Measurements from ENCODE around the gene MAOA. TPM values are rescaled to one million over a fixed set of nuclear protein-coding genes. Genes with fewer than 3 reads are reported as not detected.

MAOA gene
- total and polyA plus RNA-seq, 2 of the 13 experiments (the other 11 are each of a cell fraction or from before 2014, with no cell fraction given): 13.4 to 14.7 TPM

DNA sequence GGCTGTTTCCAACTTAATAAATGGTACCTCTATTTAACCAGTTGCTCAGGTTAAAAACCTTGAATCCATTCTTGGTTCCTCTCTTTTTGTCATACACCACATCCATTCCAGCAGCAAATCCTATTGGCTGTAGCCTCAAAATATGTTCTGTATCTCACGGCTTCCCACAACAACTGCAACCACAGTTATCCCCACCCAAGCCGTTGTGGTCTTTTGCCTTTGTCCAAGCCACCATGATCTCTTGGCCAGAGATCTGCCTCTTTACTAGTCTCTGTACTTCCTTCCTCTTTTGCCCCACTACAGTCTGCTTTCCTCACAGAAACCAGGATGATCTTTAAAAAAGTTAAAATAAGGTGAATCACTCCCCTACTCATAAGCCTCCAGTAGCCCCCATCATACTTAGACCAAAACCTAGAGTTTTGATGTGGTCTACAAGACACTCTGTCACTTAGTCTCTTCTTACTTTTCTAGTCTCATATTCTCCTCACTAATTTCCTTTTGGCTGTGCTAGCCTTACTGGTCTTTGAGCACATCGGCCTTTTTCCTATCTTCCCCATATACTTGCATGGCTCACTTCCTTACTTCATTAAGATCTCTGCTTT, 10.3 kb downstream of the MAOA start:
- H3K4me2 ChIP-seq (ENCODE audit: low read depth, low read length): no peak overlapping the region
- H3K27me3 ChIP-seq (ENCODE audit: control insufficient read depth in 1 of 2, insufficient read depth in 2 of 2, low read length in 2 of 2): no peaks in the 10 kb centered on the region
- WGBS (ENCODE audit: low lambda C conversion rate): 93% methylated on average over 3 of the region's 3 CpGs
- H3K27ac ChIP-seq (ENCODE audit: extremely low read length, insufficient read depth, low read length): no peak overlapping the region
- intact Hi-C loops (cut with micrococcal nuclease; ENCODE audit: unreplicated experiment) (no loop called here), in situ Hi-C loops (cut with HindIII; ENCODE audit: extremely low pct_ligation_motif_present, low pct_unique_long_range_greater_than_20kb) (no loop called here)
- H3K9ac ChIP-seq (ENCODE audit: insufficient read depth, low read depth, low read length): no peak overlapping the region
- no peaks in the 10 kb centered on the region for H3K9me3 ChIP-seq (ENCODE audit: low read length)
- H2AFZ ChIP-seq (ENCODE audit: low read length): no peak overlapping the region
- ChIA-PET CTCF (ENCODE audit: low intra/inter-chr PET ratio, low total read pairs) (no interaction called here), POLR2A (no interaction called here)
- ATAC-seq (no peak), DNase-seq (ENCODE audit: low spot score) (no peak), FAIRE-seq (no peak)
- no peaks in the 10 kb centered on the region for H3K36me3 ChIP-seq (replicated peaks in 1 of 2; ENCODE audit: control insufficient read depth in 1 of 2, insufficient read depth in 2 of 2, low read length in 2 of 2)
- no peaks in the 10 kb centered on the region for H4K20me1 ChIP-seq (ENCODE audit: insufficient read depth, low read length)
- BruUV-seq (replicated peaks): no TSS peak
- no peaks in the 10 kb centered on the region for H3K79me2 ChIP-seq (ENCODE audit: insufficient read depth, low read length)
- TF ChIP-seq ZNF501 (CRISPR knock-in tag; IDR thresholded peaks at IDR 0.05) (no peak), MIER3 (CRISPR knock-in tag; IDR thresholded peaks at IDR 0.05; ENCODE audit: borderline replicate concordance) (no peak), PAWR (CRISPR knock-in tag; IDR thresholded peaks at IDR 0.05; ENCODE audit: borderline replicate concordance) (no peak), ZFP62 (CRISPR knock-in tag; IDR thresholded peaks at IDR 0.05) (no peak), ZNF703 (CRISPR knock-in tag; IDR thresholded peaks at IDR 0.05; ENCODE audit: borderline replicate concordance) (no peak), ZNF558 (CRISPR knock-in tag; IDR thresholded peaks at IDR 0.05; ENCODE audit: borderline replicate concordance) (no peak), ZNF225 (CRISPR knock-in tag; IDR thresholded peaks at IDR 0.05) (no peak), ZNF256 (CRISPR knock-in tag; conservative IDR thresholded peaks at IDR 0.05) (no peak), MXI1 (IDR thresholded peaks at IDR 0.05; ENCODE audit: borderline replicate concordance, low read depth, low read length) (no peak), POLR2AphosphoS2 (IDR thresholded peaks at IDR 0.05; ENCODE audit: low read depth, low read length) (no peak), ZNF101 (CRISPR knock-in tag; IDR thresholded peaks at IDR 0.05; ENCODE audit: borderline replicate concordance, low read depth) (no peak), ZNF562 (CRISPR knock-in tag; IDR thresholded peaks at IDR 0.05; ENCODE audit: borderline replicate concordance) (no peak), ZFP82 (CRISPR knock-in tag; IDR thresholded peaks at IDR 0.05; ENCODE audit: borderline replicate concordance) (no peak), ZMYM2 (CRISPR knock-in tag; IDR thresholded peaks at IDR 0.05) (no peak), SRF (IDR thresholded peaks at IDR 0.05; ENCODE audit: low read depth, low read length) (no peak), KDM5B (CRISPR knock-in tag; IDR thresholded peaks at IDR 0.05; ENCODE audit: borderline replicate concordance) (no peak)
- TF ChIP-seq, protein P1, sequence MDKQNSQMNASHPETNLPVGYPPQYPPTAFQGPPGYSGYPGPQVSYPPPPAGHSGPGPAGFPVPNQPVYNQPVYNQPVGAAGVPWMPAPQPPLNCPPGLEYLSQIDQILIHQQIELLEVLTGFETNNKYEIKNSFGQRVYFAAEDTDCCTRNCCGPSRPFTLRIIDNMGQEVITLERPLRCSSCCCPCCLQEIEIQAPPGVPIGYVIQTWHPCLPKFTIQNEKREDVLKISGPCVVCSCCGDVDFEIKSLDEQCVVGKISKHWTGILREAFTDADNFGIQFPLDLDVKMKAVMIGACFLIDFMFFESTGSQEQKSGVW (CRISPR knock-in tag; IDR thresholded peaks at IDR 0.05; ENCODE audit: borderline replicate concordance): no peak
- TF ChIP-seq, protein P2, sequence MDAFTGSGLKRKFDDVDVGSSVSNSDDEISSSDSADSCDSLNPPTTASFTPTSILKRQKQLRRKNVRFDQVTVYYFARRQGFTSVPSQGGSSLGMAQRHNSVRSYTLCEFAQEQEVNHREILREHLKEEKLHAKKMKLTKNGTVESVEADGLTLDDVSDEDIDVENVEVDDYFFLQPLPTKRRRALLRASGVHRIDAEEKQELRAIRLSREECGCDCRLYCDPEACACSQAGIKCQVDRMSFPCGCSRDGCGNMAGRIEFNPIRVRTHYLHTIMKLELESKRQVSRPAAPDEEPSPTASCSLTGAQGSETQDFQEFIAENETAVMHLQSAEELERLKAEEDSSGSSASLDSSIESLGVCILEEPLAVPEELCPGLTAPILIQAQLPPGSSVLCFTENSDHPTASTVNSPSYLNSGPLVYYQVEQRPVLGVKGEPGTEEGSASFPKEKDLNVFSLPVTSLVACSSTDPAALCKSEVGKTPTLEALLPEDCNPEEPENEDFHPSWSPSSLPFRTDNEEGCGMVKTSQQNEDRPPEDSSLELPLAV (CRISPR knock-in tag; conservative IDR thresholded peaks at IDR 0.05; ENCODE audit: low read depth): no peak
- TF ChIP-seq, protein P3, sequence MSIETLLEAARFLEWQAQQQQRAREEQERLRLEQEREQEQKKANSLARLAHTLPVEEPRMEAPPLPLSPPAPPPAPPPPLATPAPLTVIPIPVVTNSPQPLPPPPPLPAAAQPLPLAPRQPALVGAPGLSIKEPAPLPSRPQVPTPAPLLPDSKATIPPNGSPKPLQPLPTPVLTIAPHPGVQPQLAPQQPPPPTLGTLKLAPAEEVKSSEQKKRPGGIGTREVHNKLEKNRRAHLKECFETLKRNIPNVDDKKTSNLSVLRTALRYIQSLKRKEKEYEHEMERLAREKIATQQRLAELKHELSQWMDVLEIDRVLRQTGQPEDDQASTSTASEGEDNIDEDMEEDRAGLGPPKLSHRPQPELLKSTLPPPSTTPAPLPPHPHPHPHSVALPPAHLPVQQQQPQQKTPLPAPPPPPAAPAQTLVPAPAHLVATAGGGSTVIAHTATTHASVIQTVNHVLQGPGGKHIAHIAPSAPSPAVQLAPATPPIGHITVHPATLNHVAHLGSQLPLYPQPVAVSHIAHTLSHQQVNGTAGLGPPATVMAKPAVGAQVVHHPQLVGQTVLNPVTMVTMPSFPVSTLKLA (IDR thresholded peaks at IDR 0.05): no peak
- H3K4me1 ChIP-seq (ENCODE audit: insufficient read depth, low read length): peaks cover 16% of the 10 kb centered on the region
- H3K4me3 ChIP-seq (replicated peaks in 1 of 3; ENCODE audit: insufficient read depth in 1 of 3, low read depth in 2 of 3, low read length in 3 of 3): no peak overlapping the region
